HG03064 (cell line): ENCODE results near the gene UBR1.
"Not testable (repeated sequence)": the region's sequence is repeated elsewhere in the genome, so short reads cannot be mapped to it uniquely, and the experiment has no call there.

Experiments
- ATAC-seq: cut with Tn5 transposase; IDR thresholded peaks from one replicate; pipeline ENCODE4 v1.9.1; 2021; ENCODE audit warnings: low read depth; ENCODE audit not compliant: unreplicated experiment

UBR1 gene

GRCh38 chr15:42984493-42985034 is 121.3 kb downstream of the UBR1 start:
- no peak for ATAC-seq

GRCh38 chr15:42979113-42979512 is 126.7 kb downstream of the UBR1 start:
- ATAC-seq: not testable (repeated sequence)

GRCh38 chr15:42974202-42974862 is 131.5 kb downstream of the UBR1 start:
- ATAC-seq: no peak

GRCh38 chr15:42973114-42973513 is 132.7 kb downstream of the UBR1 start:
- ATAC-seq: no peak

GRCh38 chr15:42971830-42972229 is 134.0 kb downstream of the UBR1 start:
- no peak for ATAC-seq

GRCh38 chr15:42964476-42964875 is 141.4 kb downstream of the UBR1 start:
- no peak for ATAC-seq

- no peak for ATAC-seq
These were observed 150.3 kb downstream of the UBR1 start for GRCh38 chr15:42955518-42955917.

- ATAC-seq: no peak
These were observed 151.5 kb downstream of the UBR1 start for GRCh38 chr15:42954291-42954690.

- ATAC-seq: not testable (repeated sequence)
These were observed 156.9 kb downstream of the UBR1 start for GRCh38 chr15:42948898-42949297.

GRCh38 chr15:42940527-42940926 is 165.3 kb downstream of the UBR1 start:
- no peak for ATAC-seq

- no peak for ATAC-seq
These were observed 166.0 kb downstream of the UBR1 start for GRCh38 chr15:42939841-42940240.

- no peak for ATAC-seq
These were observed 168.7 kb downstream of the UBR1 start for GRCh38 chr15:42937143-42937542.

GRCh38 chr15:42933886-42934667 is 171.8 kb downstream of the UBR1 start:
- ATAC-seq: no peak

GRCh38 chr15:42932833-42933515 is 172.9 kb downstream of the UBR1 start:
- no peak for ATAC-seq

GRCh38 chr15:42931702-42932486 is 173.9 kb downstream of the UBR1 start:
- ATAC-seq: no peak

GRCh38 chr15:42929306-42929848 is 176.5 kb downstream of the UBR1 start:
- ATAC-seq: no peak

GRCh38 chr15:42921342-42921731 is 184.5 kb downstream of the UBR1 start:
- ATAC-seq: no peak

- ATAC-seq: peak; percentile 85
These were observed 185.1 kb downstream of the UBR1 start, which contains the start of gene TTBK2 for GRCh38 chr15:42920519-42921341. TSS of gene TTBK2 (minus strand) at chr15:42920778. CDS start at chr15:42878617, 42,161 bp downstream.
